K562 (cell line): Measurements from ENCODE around the gene GALNT16. TPM values are rescaled to one million over a fixed set of nuclear protein-coding genes. Genes with fewer than 3 reads are reported as not detected.

Experiments used
- ATAC-seq: fragments of 200-7000 bp; cut with Tn5 transposase; 3 replicates; pipeline ENCODE4 v1.9.1; 2020; ENCODE audit warnings: moderate library complexity
- BruUV-seq: library from RNA; stranded (reverse); fragments of 400-500 nt; replicated peaks from 2 replicates; lab custom pipeline; 2021; lab: Mats Ljungman, UMichigan
- CTCF ChIA-PET: fragments of 300-600 bp; formaldehyde crosslinking; extraction: SDS; loops from one replicate; lab custom pipeline; 2021; ENCODE audit warnings: low intra/inter-chr PET ratio; lab: Yijun Ruan, JAX
- POLR2A ChIA-PET: fragments of 300-600, 350-650 bp; sonication (Branson Sonifier 250); formaldehyde crosslinking; extraction: SDS; loops from one replicate; lab custom pipeline; 2021; ENCODE audit warnings: antibody characterized with exemption, inconsistent platforms; lab: Yijun Ruan, JAX
- DNase-seq, 4 experiments: peaks; one replicate each; pipeline versions ENCODE4 v3.0.0 to v3.0.0-alpha.2; 2011 to 2018; ENCODE audit warnings: low spot score in 3 of 4, mixed read lengths in 3 of 4; ENCODE audit errors: extremely low read depth in 1 of 4
- FAIRE-seq: peaks from 2 replicates; lab custom pipeline; 2011; peaks lifted over from hg19 to GRCh38; lab: Jason Lieb, UNC
- H2AFZ ChIP-seq: 2 replicates; pipeline ENCODE4 v1.6.0; 2011; ENCODE audit warnings: low read depth, low read length, control low read depth, inconsistent platforms
- H3K27ac ChIP-seq: fragments of 200-600 bp; 3 replicates; pipeline ENCODE4 v1.8.0; 2011; ENCODE audit warnings: low read depth, mild to moderate bottlenecking, control low read depth, inconsistent platforms, low read length, moderate library complexity, mixed read lengths; ENCODE audit errors: extremely low read depth
- H3K27me3 ChIP-seq, 2 experiments: fragments of 300-600 bp in 1 of 2; 2 replicates in 1 of 2; 3 replicates in 1 of 2; pipeline versions ENCODE4 v1.6.0 to v1.8.0; 2011; ENCODE audit warnings: inconsistent platforms in 2 of 2, low read length in 2 of 2, mild to moderate bottlenecking in 1 of 2, mixed read lengths in 1 of 2, moderate library complexity in 1 of 2; ENCODE audit not compliant: control insufficient read depth in 2 of 2, insufficient read depth in 2 of 2
- H3K36me3 ChIP-seq: fragments of 300-600 bp; 3 replicates; pipeline ENCODE4 v1.8.0; 2011; ENCODE audit warnings: mild to moderate bottlenecking, low read length, inconsistent platforms; ENCODE audit not compliant: control insufficient read depth, insufficient read depth
- H3K4me1 ChIP-seq, 2 experiments: fragments of 200-600 bp in 1 of 2; replicated peaks in 1 of 2; 2 replicates in 1 of 2; 3 replicates in 1 of 2; pipeline versions ENCODE4 v1.5.1 to v1.8.0; 2011; ENCODE audit warnings: inconsistent platforms in 2 of 2, low read length in 2 of 2, mild to moderate bottlenecking in 1 of 2, mixed read lengths in 1 of 2, moderate library complexity in 1 of 2; ENCODE audit not compliant: control insufficient read depth in 2 of 2, insufficient read depth in 2 of 2
- H3K4me2 ChIP-seq: 2 replicates; pipeline ENCODE4 v1.6.1; 2011; ENCODE audit warnings: low read length, control low read depth, inconsistent platforms, mixed read lengths; ENCODE audit not compliant: insufficient read depth
- H3K4me3 ChIP-seq: fragments of 200-600 bp; sonication (generic), shearing (Covaris generic); 2 replicates; pipeline ENCODE4 v1.5.1; 2016; ENCODE audit warnings: control low read depth, inconsistent platforms
- H3K79me2 ChIP-seq: fragments of 200-600 bp; 3 replicates; pipeline ENCODE4 v1.8.0; 2011; ENCODE audit warnings: low read length, inconsistent platforms; ENCODE audit not compliant: control insufficient read depth, insufficient read depth
- H3K9ac ChIP-seq, 2 experiments: 2 replicates each; pipeline versions ENCODE4 v1.6.0 to v1.6.1; 2011; ENCODE audit warnings: low read depth in 2 of 2, low read length in 2 of 2, control low read depth in 1 of 2, inconsistent platforms in 1 of 2, mild to moderate bottlenecking in 1 of 2, mixed read lengths in 1 of 2; ENCODE audit not compliant: insufficient read depth in 1 of 2
- H3K9me1 ChIP-seq: one replicate; pipeline ENCODE4 v1.6.0; 2011; ENCODE audit warnings: inconsistent platforms, mild to moderate bottlenecking, low read length, moderate library complexity; ENCODE audit not compliant: control insufficient read depth, insufficient read depth
- H3K9me3 ChIP-seq: replicated peaks from 2 replicates; pipeline ENCODE4 v1.5.1; 2011; ENCODE audit warnings: low read depth, low read length, inconsistent platforms; ENCODE audit not compliant: control insufficient read depth, insufficient read depth
- H4K20me1 ChIP-seq: replicated peaks from 2 replicates; pipeline ENCODE4 v1.6.1; 2011; ENCODE audit warnings: low read length, inconsistent platforms, mixed read lengths; ENCODE audit not compliant: control insufficient read depth, insufficient read depth
- ATF7 ChIP-seq: fragments of 450-650 bp; IDR thresholded peaks from 2 replicates; pipeline ENCODE4 v1.7.1; 2014; ENCODE audit warnings: mild to moderate bottlenecking, moderate library complexity
- BRD4 ChIP-seq: fragments of 200-600 bp; sonication (generic); IDR thresholded peaks from 2 replicates; pipeline ENCODE4 v1.6.1; 2017; ENCODE audit warnings: inconsistent platforms
- CSDE1 ChIP-seq, 2 experiments: fragments of 450-650 bp; IDR thresholded peaks; 2 replicates each; pipeline ENCODE4 v1.6.1; 2016; ENCODE audit warnings: mild to moderate bottlenecking in 1 of 2
- E2F3 ChIP-seq: fragments of 250-450 bp; sonication (Bioruptor Pico); IDR thresholded peaks from 2 replicates; pipeline ENCODE4 v1.4.0; 2020; ENCODE audit warnings: mild to moderate bottlenecking
- ETS2 ChIP-seq: IDR thresholded peaks from 2 replicates; pipeline ENCODE4 v1.6.1; 2016; ENCODE audit warnings: borderline replicate concordance, missing genetic modification characterization, mild to moderate bottlenecking, moderate library complexity, missing compliant biosample characterization; ENCODE audit not compliant: poor library complexity, severe bottlenecking
- FOXK1 ChIP-seq: sonication (generic); formaldehyde crosslinking; IDR thresholded peaks from 2 replicates; pipeline ENCODE4 v1.8.0; 2022; ENCODE audit warnings: missing genetic modification reagents, mild to moderate bottlenecking, borderline replicate concordance
- HDGF ChIP-seq: fragments of 450-650 bp; IDR thresholded peaks from 2 replicates; pipeline ENCODE4 v1.6.1; 2016
- PCBP2 ChIP-seq: fragments of 200-400 bp; formaldehyde crosslinking; IDR thresholded peaks from 2 replicates; pipeline ENCODE4 v1.6.1; 2018; ENCODE audit warnings: low read length, low read depth, mild to moderate bottlenecking, moderate library complexity; ENCODE audit not compliant: poor library complexity, severe bottlenecking
- PHF20 ChIP-seq: fragments of 450-650 bp; IDR thresholded peaks from 2 replicates; pipeline ENCODE4 v1.6.1; 2018; ENCODE audit not compliant: partially characterized antibody
- POLR2B ChIP-seq: fragments of 450-650 bp; IDR thresholded peaks from 2 replicates; pipeline ENCODE4 v1.6.1; 2018; ENCODE audit warnings: low read depth; ENCODE audit not compliant: partially characterized antibody
- RFX5 ChIP-seq: IDR thresholded peaks from 2 replicates; pipeline ENCODE4 v1.6.1; 2011; ENCODE audit warnings: low read depth, mild to moderate bottlenecking, improper control_type of control experiment, low read length
- SMC3 ChIP-seq: conservative IDR thresholded peaks from 2 replicates; pipeline ENCODE4 v1.6.1; 2011; ENCODE audit warnings: low read depth, low read length, improper control_type of control experiment; ENCODE audit not compliant: insufficient read depth
- ZC3H11A ChIP-seq: IDR thresholded peaks from 2 replicates; pipeline ENCODE4 v1.6.1; 2012; ENCODE audit warnings: low read depth, low read length, improper control_type of control experiment
- ZNF75A ChIP-seq: fragments of 450-650 bp; formaldehyde crosslinking; IDR thresholded peaks from 2 replicates; pipeline ENCODE4 v1.4.0; 2020; ENCODE audit warnings: mild to moderate bottlenecking
- ZNF785 ChIP-seq: fragments of 250-450 bp; sonication (Bioruptor Pico); IDR thresholded peaks from 2 replicates; pipeline ENCODE4 v1.4.0; 2020; ENCODE audit warnings: mild to moderate bottlenecking
- WGBS: fragments of 100-300 bp; shearing (Covaris generic); methylation state at CpG from one replicate; pipeline ENCODE4 v1.1.6; 2016; ENCODE audit warnings: low coverage, mixed read lengths; ENCODE audit not compliant: insufficient coverage; ENCODE audit errors: missing lambda C conversion rate; 5-methylcytosine and 5-hydroxymethylcytosine counted together
- in situ Hi-C: fragments of 300-500 bp; cut with MboI; formaldehyde crosslinking; loops from 4 replicates; pipeline ENCODE4 v1.15.0; 2018; ENCODE audit warnings: inconsistent platforms, mixed read lengths
- intact Hi-C: fragments of 100-400 bp; cut with micrococcal nuclease; formaldehyde crosslinking; loops from 2 replicates; pipeline ENCODE4 v1.14.2; 2022
- polyA plus RNA-seq, 8 experiments: library from polyadenylated mRNA; depleted of rRNA in 4 of 8; stranded (reverse) in 5 of 8; unstranded in 3 of 8; fragments of >200 nt; fragmentation: Nextera tagmentation in 2 of 8; fragmentation: Illumina TruSeq in 1 of 8; extraction: Ambion mirVana in 2 of 8; extraction: Trizol in 1 of 8; gene quantifications; 2 replicates each; pipeline versions ENCODE4 v1.2.1 to v1.2.3, GENCODE V29; 2011 to 2014; ENCODE audit warnings: inconsistent platforms in 1 of 8, missing spikeins in 1 of 8
- total RNA-seq, 7 experiments: library from RNA; depleted of rRNA in 6 of 7; stranded (reverse); fragments of >200 nt in 6 of 7; fragmentation: Illumina TruSeq in 2 of 7; extraction: Trizol in 2 of 7; gene quantifications; 2 replicates each; pipeline versions ENCODE4 v1.2.1 to v1.2.3, GENCODE V29; 2011 to 2021; ENCODE audit warnings: low replicate concordance in 1 of 7

GALNT16 gene
- total and polyA plus RNA-seq, 9 of the 15 experiments (the other 6 are each of a cell fraction or from before 2014, with no cell fraction given) = not detected

GRCh38 chr14:69372146-69372545 lies 112.2 kb downstream of the GALNT16 start:
- POLR2A ChIA-PET = no interaction called here
- H3K9me3 ChIP-seq = no peaks in the 10 kb centered on the region
- H3K9ac ChIP-seq = no peak overlapping the region
- H3K4me2 ChIP-seq = no peak overlapping the region
- 77% methylated on average over 3 of the region's 3 CpGs for WGBS
- no peak overlapping the region for H3K4me3 ChIP-seq
- FAIRE-seq = no peak
- in situ Hi-C loops = no loop called here
- no peaks in the 10 kb centered on the region for H3K79me2 ChIP-seq
- peaks cover 10% of the 10 kb centered on the region; the same call in 2 of the 3 replicates for H3K36me3 ChIP-seq
- no peaks in the 10 kb centered on the region for H4K20me1 ChIP-seq
- CTCF ChIA-PET = interaction anchor here (0.6 kb wide), 1 partner anchor 45 kb away, joined by 3 read pairs; no protein-coding TSS in a partner anchor
- H3K27me3 ChIP-seq = no peaks in the 10 kb centered on the region
- no peak overlapping the region for H3K27ac ChIP-seq
- no peak for DNase-seq
- H3K9me1 ChIP-seq = no peaks in the 10 kb centered on the region
- BruUV-seq = no TSS peak
- no peaks in the 10 kb centered on the region for H3K4me1 ChIP-seq
- no peak overlapping the region for H2AFZ ChIP-seq
- TF ChIP-seq PHF20 = no peak
- TF ChIP-seq ZC3H11A = no peak
- TF ChIP-seq POLR2B = no peak
- no peak for TF ChIP-seq ZNF75A (CRISPR knock-in tag)
- no peak for TF ChIP-seq E2F3 (CRISPR knock-in tag)
- no peak for TF ChIP-seq PCBP2
- TF ChIP-seq HDGF = no peak
- TF ChIP-seq CSDE1 (IDR thresholded peaks at IDR 0.05) = no peak
- no peak for TF ChIP-seq ATF7
- TF ChIP-seq ETS2 = no peak
- TF ChIP-seq FOXK1 (CRISPR knock-in tag) = no peak
- no peak for TF ChIP-seq BRD4
- no peak for TF ChIP-seq SMC3
- TF ChIP-seq RFX5 = no peak
- TF ChIP-seq ZNF785 = no peak
- ATAC-seq = no peak
- intact Hi-C loops = no loop called here
